IPS-NIHi7 (cell line): ENCODE data around the gene THSD4.

ENCODE experiments used
- DNase-seq: peaks from one replicate; pipeline ENCODE4 v3.0.0; 2012; ENCODE audit warnings: mixed read lengths; ENCODE audit errors: extremely low spot score

The THSD4 gene

DNA sequence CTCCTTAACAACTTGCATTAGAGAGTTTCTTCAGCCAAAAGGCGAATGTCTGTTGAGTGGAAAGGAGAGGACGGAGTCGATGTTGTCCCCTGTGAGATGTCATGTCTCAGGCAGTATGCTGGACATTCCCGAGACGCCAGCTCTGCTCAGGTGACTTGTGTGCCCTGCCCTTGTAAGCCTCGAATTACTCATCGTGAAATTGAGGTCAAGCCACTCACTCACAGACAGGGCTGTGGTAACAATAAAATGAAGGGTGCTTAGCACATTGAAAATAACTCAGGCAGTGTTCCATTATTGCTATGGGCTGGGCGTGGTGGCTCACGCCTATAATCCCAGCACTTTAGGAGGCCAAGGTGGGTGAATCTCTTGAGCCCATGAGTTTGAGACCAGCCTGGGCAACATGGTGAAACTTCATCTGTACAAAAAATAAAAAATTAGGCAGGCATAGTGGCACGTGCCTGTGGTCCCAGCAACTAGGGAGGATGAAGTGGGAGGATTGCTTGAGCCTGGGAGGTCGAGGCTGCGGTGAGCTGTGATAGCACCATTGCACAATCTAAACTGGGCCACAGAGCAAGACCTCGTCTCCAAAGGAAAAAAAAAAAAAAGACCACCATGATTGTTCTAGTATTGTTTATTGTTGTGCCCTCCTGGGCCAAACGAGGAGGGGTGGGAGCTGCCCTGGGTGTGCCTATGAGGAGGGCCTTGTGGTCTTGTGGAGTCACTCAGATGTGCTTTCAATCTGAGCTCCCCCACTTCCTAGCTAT is 214.4 kb downstream of the THSD4 start:
- no peak for DNase-seq

DNA sequence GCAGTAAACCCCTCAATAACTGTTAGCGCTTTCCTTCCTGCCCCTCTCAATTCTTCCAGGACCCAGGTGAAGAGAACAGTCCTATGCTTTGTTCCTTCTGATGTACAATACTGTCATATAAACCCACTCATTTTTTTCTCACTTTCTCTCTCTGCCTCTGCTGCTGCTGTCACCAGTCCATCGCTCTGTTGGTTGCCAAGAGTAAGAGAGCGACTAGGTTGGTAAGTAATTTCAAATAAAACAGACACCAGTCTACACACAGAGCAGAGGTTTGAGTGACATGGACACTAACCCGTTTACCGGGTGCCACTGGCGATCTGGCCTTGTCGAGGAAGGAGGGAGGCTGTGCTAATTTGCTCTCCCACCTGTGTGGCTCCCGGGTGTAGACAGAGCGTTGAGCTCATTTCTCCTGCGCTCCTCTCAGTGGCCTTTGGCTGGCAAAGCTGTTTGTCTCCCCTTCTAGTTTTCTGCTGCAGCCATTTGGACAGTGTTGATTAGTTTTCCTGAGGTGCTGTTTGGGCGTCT is 215.4 kb downstream of the THSD4 start:
- DNase-seq, result no peak

DNA sequence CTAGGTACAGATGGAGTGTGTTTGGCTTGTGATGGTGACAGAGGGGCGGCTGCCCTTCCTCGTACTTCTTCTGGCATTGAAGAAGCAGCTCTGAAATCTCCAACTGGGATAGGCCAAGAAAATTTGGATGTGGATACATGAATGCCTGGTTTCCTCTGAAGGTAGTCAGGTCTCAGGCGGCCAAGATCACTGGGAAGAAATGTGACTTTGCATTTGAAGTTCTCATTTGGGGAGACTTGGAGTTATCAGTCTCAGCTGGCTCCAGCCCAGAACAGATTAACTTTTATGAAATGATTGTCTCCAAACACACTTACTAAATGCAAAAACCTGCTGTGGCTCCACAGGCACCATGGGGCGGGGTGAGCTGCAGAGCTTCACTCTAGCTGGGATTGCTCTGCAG is 215.9 kb downstream of the THSD4 start:
- no peak for DNase-seq

GRCh38 chr15:71332431-71333004 is 217.2 kb downstream of the THSD4 start:
- DNase-seq, result no peak

DNA sequence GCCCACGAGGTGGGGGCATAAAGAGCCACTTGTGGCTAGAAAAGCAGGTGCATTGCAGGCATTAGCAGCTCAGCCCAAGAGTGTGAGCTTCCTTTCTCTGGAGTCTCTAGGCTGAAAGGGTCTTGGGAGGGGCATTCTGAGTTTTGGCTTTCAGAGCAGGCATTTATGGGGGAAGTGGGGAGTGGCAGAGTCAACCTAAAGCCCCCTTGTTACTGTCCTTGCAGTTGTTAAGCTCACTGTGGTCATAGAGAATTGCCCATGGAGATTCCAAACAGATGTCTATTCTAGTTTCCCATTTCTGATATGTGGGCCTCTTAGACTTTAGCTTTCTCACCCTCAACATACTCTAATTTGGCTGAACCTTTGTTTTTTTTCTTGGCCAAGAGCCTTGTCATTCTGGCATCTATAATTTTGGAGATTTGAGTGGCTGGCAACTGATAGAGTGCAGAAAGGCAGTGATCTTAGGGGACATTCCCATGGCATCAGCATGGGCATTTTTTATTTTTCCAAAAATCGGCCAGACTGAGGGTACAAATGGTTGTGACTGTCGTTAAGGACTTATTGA is 217.9 kb downstream of the THSD4 start:
- no peak for DNase-seq

GRCh38 chr15:71333839-71334238 is 218.6 kb downstream of the THSD4 start:
- DNase-seq, result no peak

DNA sequence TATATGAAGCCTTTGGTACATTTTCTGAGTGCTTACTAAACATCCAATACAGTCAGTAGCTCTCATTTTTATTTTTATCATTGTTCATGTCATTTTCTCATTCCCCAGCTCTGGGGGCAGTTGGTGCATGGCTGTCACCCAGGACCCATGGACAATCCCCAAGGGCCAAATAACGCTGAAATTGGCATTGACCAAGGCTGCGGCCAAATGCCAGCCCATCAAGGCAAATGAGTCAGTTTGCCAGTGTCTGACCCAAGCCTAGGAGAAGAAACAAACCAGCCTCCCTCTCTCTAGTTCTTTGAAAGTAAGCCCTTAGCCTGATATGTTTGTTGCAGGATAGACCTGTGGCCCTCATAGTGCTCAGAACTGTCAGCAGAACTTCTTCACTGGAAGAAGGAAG is 219.2 kb downstream of the THSD4 start:
- no peak for DNase-seq

- DNase-seq, result no peak
These were observed 219.6 kb downstream of the THSD4 start for GRCh38 chr15:71334873-71335272.

GRCh38 chr15:71335591-71335990 is 220.3 kb downstream of the THSD4 start:
- no peak for DNase-seq

DNA sequence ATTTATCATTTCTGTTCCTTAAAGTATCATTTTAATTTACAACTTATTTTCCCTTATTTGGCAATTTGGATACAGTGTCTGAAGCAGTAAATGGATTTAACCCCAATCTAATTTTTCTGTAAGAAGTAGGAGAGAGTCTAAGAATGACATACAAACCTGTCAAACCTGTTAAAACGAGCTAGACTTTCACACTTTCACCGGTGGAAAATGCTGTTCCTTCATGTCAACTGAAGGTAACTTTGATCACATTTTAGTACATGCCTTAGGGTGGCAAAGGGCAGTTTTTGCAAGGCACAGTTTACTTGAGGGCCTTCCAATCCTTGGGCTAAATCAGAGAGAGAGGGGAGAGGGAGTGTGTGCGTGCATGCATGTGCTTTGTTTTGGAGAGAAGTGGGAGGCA is 221.4 kb downstream of the THSD4 start:
- no peak for DNase-seq

GRCh38 chr15:71337197-71337845 is 222.1 kb downstream of the THSD4 start:
- DNase-seq, result peak; percentile 67

GRCh38 chr15:71338265-71338664 is 223.0 kb downstream of the THSD4 start:
- no peak for DNase-seq

DNA sequence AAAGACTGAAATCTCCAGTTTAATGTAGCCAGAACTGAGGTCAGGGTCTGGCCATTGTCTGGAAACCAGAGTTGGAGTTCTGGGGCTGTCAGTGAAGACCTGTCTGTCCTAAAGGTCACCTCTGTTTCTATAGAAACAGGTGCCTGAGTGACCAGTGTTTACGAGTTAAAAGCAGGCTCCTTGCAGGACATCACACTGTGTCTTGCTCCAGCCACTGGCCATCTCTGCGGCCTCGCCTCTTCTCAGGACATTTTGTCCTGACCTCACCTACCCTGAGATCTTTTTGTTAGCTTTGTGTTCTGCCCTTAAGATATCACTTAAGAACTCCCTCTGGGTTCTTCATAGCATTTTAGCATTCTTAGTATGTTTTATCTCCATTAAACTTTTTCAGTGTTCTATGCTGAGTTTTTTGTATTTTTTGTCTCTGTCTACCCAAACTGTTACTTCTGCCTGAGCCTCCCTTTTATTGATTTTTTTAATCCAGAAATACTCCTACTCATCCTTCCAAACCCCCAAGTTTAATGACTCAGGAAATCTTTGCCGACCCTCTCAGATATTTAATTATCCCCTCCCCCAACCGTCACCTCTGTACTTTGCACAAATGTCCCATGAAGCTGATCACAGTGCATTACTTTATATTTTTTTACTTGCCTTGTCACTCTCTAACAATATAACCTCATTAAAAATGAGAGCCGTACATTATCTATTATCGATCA is 223.7 kb downstream of the THSD4 start:
- DNase-seq, result no peak

- DNase-seq, result no peak
These were observed 226.7 kb downstream of the THSD4 start for GRCh38 chr15:71341811-71342550.

- DNase-seq, result no peak
These were observed 227.4 kb downstream of the THSD4 start for GRCh38 chr15:71342658-71343057.

DNA sequence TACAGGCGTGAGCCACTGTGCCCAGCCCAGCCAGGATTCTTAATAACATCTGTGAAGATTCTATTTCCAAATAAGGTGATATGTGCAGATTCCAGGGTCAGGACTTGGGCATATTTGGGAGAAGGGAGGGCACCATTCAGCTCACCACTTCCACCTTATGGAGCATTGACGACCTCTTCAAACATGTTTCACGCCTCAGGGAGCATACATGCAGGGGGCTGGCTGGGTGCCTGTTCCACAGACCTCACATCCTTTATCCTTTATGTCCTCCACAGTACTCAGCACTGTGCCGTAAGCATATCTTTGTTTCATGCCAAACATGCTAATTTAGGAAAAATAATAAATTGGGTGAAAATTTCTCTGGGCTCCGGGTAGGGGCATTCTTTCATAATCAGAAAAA is 229.0 kb downstream of the THSD4 start:
- DNase-seq, result no peak

GRCh38 chr15:71345186-71345585 is 229.9 kb downstream of the THSD4 start:
- no peak for DNase-seq

GRCh38 chr15:71346464-71346863 is 231.2 kb downstream of the THSD4 start:
- DNase-seq, result no peak

DNA sequence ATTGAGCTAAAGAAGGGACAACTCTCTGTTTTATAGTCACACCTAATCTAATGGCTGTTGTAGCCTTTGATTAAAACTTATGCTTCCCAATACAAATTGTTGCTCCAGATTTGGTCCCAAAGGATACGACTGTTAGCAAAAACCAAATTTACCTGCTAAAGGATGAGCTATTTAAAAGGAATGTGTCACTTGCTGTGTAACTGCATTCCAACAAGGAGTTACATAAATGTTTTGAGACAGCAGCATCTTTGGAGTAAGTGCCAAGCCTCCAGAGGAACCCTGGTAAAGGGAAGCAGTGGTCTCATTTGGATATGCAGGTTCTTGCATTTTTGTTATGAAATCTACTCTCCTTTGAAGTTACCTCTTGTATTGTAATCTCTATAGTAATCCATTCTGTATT is 233.3 kb downstream of the THSD4 start:
- DNase-seq, result no peak

DNA sequence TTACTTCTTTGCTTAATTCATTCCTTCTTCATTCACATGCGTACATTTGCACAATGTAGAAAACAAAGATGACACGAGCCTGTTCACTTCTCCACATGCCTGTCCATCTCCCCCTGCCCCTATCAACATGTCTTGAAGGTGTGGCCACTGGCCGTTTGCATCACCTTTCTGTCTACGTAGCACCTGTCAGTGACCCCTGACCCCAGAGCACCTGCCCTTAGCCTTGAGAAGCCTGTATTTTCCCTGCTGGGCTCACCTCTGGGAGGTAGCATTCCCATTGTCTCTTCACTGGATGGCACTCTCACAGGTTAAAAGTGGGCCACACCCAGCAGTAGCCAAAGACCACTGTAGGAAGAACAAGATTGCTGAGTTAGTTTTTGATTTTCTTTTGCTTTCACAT is 234.1 kb downstream of the THSD4 start:
- DNase-seq, result no peak
